CD14-positive monocyte (primary cell): ENCODE data around the gene AP4E1. TPM values are rescaled to one million over a fixed set of nuclear protein-coding genes. Genes with fewer than 3 reads are reported as not detected.

Source experiments
- DNase-seq, 3 donors: peaks; one replicate each; pipeline ENCODE4 v3.0.0-alpha.2; 2011 to 2022
- H2AFZ ChIP-seq: 2 replicates; pipeline ENCODE4 v1.6.0; 2012; ENCODE audit warnings: mild to moderate bottlenecking, low read depth, low read length, inconsistent platforms; ENCODE audit not compliant: insufficient read depth, poor library complexity, severe bottlenecking
- H3K27ac ChIP-seq, 2 donors: 1 replicate in 1 of 2; 2 replicates in 1 of 2; pipeline ENCODE4 v1.5.1; 2012 to 2013; ENCODE audit warnings: low read length in 2 of 2, control low read depth in 1 of 2, inconsistent platforms in 1 of 2, low read depth in 1 of 2, mild to moderate bottlenecking in 1 of 2
- H3K27me3 ChIP-seq, 2 donors: one replicate each; pipeline versions ENCODE4 v1.6.0 to v1.6.1; 2011 to 2013; ENCODE audit warnings: low read length in 2 of 2; ENCODE audit not compliant: control insufficient read depth in 2 of 2, insufficient read depth in 2 of 2
- H3K36me3 ChIP-seq, 2 donors: replicated peaks in 1 of 2; 1 replicate in 1 of 2; 2 replicates in 1 of 2; pipeline versions ENCODE4 v1.5.1 to v1.6.1; 2012 to 2013; ENCODE audit warnings: low read length in 2 of 2, control low read depth in 1 of 2, inconsistent platforms in 1 of 2, mild to moderate bottlenecking in 1 of 2; ENCODE audit not compliant: insufficient read depth in 2 of 2, control insufficient read depth in 1 of 2
- H3K4me1 ChIP-seq, 2 donors: 1 replicate in 1 of 2; 2 replicates in 1 of 2; pipeline versions ENCODE4 v1.5.1 to v1.6.1; 2012 to 2013; ENCODE audit warnings: low read length in 2 of 2, control low read depth in 1 of 2, inconsistent platforms in 1 of 2, mild to moderate bottlenecking in 1 of 2, moderate library complexity in 1 of 2; ENCODE audit not compliant: insufficient read depth in 2 of 2, control insufficient read depth in 1 of 2
- H3K4me2 ChIP-seq: replicated peaks from 2 replicates; pipeline ENCODE3; 2012; ENCODE audit warnings: low read length, moderate library complexity, mild to moderate bottlenecking; ENCODE audit not compliant: poor library complexity, severe bottlenecking; ENCODE audit errors: extremely low read depth
- H3K4me3 ChIP-seq, 3 experiments: fragments of 200-600 bp in 1 of 3; sonication (generic) in 1 of 3; replicated peaks in 1 of 3; 1 replicate in 2 of 3; 2 replicates in 1 of 3; pipeline ENCODE4 v1.5.1; 2011 to 2013; ENCODE audit warnings: low read length in 3 of 3, mild to moderate bottlenecking in 3 of 3, control low read depth in 2 of 3, low read depth in 2 of 3, inconsistent platforms in 1 of 3, moderate library complexity in 1 of 3
- H3K79me2 ChIP-seq: 2 replicates; pipeline ENCODE4 v1.6.0; 2012; ENCODE audit warnings: mild to moderate bottlenecking, control low read depth, inconsistent platforms, low read length, moderate library complexity; ENCODE audit not compliant: insufficient read depth
- H3K9ac ChIP-seq: 2 replicates; pipeline ENCODE4 v1.6.0; 2017; ENCODE audit warnings: low read length, mild to moderate bottlenecking; ENCODE audit not compliant: insufficient read depth, poor library complexity, severe bottlenecking
- H3K9me3 ChIP-seq, 2 donors: replicated peaks in 1 of 2; 1 replicate in 1 of 2; 2 replicates in 1 of 2; pipeline versions ENCODE4 v1.5.1 to v1.6.1; 2012 to 2013; ENCODE audit warnings: low read length in 2 of 2, control low read depth in 1 of 2; ENCODE audit not compliant: control insufficient read depth in 1 of 2, insufficient read depth in 1 of 2
- H4K20me1 ChIP-seq: 2 replicates; pipeline ENCODE4 v1.6.0; 2012; ENCODE audit warnings: mild to moderate bottlenecking, low read length, control low read depth, moderate library complexity; ENCODE audit not compliant: insufficient read depth
- H3K27ac Mint-ChIP-seq, 7 donors: one replicate each; pipeline ENCODE4 v1.8.0; 2020; ENCODE audit warnings: mild to moderate bottlenecking in 7 of 7, mixed read lengths in 7 of 7, moderate library complexity in 6 of 7, inconsistent platforms in 2 of 7
- H3K27me3 Mint-ChIP-seq, 3 donors: one replicate each; pipeline ENCODE4 v1.8.0; 2021 to 2022; ENCODE audit warnings: low read depth in 3 of 3, mild to moderate bottlenecking in 3 of 3, mixed read lengths in 3 of 3, moderate library complexity in 3 of 3, inconsistent platforms in 1 of 3
- H3K36me3 Mint-ChIP-seq, 2 donors: one replicate each; pipeline ENCODE4 v1.8.0; 2020; ENCODE audit warnings: mixed read lengths in 2 of 2, inconsistent platforms in 1 of 2, mild to moderate bottlenecking in 1 of 2
- H3K4me1 Mint-ChIP-seq: one replicate; pipeline ENCODE4 v1.8.0; 2020; ENCODE audit warnings: mild to moderate bottlenecking, mixed read lengths
- H3K4me3 Mint-ChIP-seq, 2 donors: one replicate each; pipeline ENCODE4 v1.8.0; 2020; ENCODE audit warnings: mild to moderate bottlenecking in 2 of 2, mixed read lengths in 2 of 2, moderate library complexity in 1 of 2
- H3K9me3 Mint-ChIP-seq, 7 donors: one replicate each; pipeline ENCODE4 v1.8.0; 2020 to 2022; ENCODE audit warnings: mixed read lengths in 7 of 7, mild to moderate bottlenecking in 6 of 7, moderate library complexity in 6 of 7, inconsistent platforms in 2 of 7
- WGBS: methylation state at CpG from one replicate; pipeline ENCODE4 v1.1.5; 2013; ENCODE audit warnings: missing lambda C conversion rate; ENCODE audit not compliant: insufficient coverage; 5-methylcytosine and 5-hydroxymethylcytosine counted together
- intact Hi-C, 2 donors: fragments of 100-400 bp; cut with micrococcal nuclease; formaldehyde crosslinking; loops; one replicate each; pipeline versions ENCODE4 v1.15.0 to v1.15.1; 2023
- polyA plus RNA-seq, 3 donors: library from polyadenylated mRNA; depleted of rRNA in 1 of 3; unstranded in 2 of 3; stranded (reverse) in 1 of 3; fragments of 300-500 nt in 2 of 3; fragments of >200 nt in 1 of 3; fragmentation: Illumina TruSeq in 2 of 3; gene quantifications; 1 replicate in 2 of 3; 2 replicates in 1 of 3; pipeline ENCODE4 v1.2.3, GENCODE V29; 2012 to 2021
- TF ChIP-seq, protein P1 (sequence below): fragments of 200-600 bp; IDR thresholded peaks from one replicate; pipeline ENCODE4 v1.8.0; 2022; ENCODE audit warnings: antibody characterized with exemption, mild to moderate bottlenecking

AP4E1 gene
- polyA plus RNA-seq, 3 donors: 4.1 to 7.7 (median 5.3) TPM

- intact Hi-C loops: no loop called here
- H3K4me2 ChIP-seq: no peak overlapping the region
- no peak overlapping the region for H3K9ac ChIP-seq
- TF ChIP-seq, protein P1, sequence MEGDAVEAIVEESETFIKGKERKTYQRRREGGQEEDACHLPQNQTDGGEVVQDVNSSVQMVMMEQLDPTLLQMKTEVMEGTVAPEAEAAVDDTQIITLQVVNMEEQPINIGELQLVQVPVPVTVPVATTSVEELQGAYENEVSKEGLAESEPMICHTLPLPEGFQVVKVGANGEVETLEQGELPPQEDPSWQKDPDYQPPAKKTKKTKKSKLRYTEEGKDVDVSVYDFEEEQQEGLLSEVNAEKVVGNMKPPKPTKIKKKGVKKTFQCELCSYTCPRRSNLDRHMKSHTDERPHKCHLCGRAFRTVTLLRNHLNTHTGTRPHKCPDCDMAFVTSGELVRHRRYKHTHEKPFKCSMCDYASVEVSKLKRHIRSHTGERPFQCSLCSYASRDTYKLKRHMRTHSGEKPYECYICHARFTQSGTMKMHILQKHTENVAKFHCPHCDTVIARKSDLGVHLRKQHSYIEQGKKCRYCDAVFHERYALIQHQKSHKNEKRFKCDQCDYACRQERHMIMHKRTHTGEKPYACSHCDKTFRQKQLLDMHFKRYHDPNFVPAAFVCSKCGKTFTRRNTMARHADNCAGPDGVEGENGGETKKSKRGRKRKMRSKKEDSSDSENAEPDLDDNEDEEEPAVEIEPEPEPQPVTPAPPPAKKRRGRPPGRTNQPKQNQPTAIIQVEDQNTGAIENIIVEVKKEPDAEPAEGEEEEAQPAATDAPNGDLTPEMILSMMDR: no peak
- no peaks in the 10 kb centered on the region for H4K20me1 ChIP-seq
- H2AFZ ChIP-seq: no peak overlapping the region
- Mint-ChIP-seq H3K27ac (peak overlapping the region in 1 of 7 donors; percentile 27), H3K36me3 (no peaks in the 10 kb centered on the region), H3K9me3 (peaks cover 0 to 1% (median 0%) of the 10 kb centered on the region in 7 donors), H3K4me3 (no peak overlapping the region), H3K27me3 (peaks cover 2 to 5% (median 4%) of the 10 kb centered on the region in 3 donors), H3K4me1 (peaks cover 16% of the 10 kb centered on the region)
- 100% methylated on average over 1 of the region's 4 CpGs for WGBS
- H3K79me2 ChIP-seq: no peaks in the 10 kb centered on the region
- H3K27ac ChIP-seq: no peak overlapping the region
- H3K4me1 ChIP-seq: peaks cover 13 to 17% of the 10 kb centered on the region in 2 donors
- H3K9me3 ChIP-seq: no peaks in the 10 kb centered on the region
- no peak for DNase-seq
- no peaks in the 10 kb centered on the region for H3K36me3 ChIP-seq
- no peak overlapping the region for H3K4me3 ChIP-seq
- no peaks in the 10 kb centered on the region for H3K27me3 ChIP-seq
Observed at GRCh38 chr15:51044037-51044727, 135.7 kb downstream of the AP4E1 start.

GRCh38 chr15:51046016-51046415 is 137.5 kb downstream of the AP4E1 start:
- H3K27me3 Mint-ChIP-seq: peaks cover 0 to 5% (median 2%) of the 10 kb centered on the region in 3 donors
- no CpG with 5 or more reads among the region's 2 CpGs for WGBS
- no peaks in the 10 kb centered on the region for H4K20me1 ChIP-seq
- H3K4me1 Mint-ChIP-seq: peaks cover 17% of the 10 kb centered on the region
- no peak for DNase-seq
- no peaks in the 10 kb centered on the region for H3K9me3 ChIP-seq
- peaks cover 17 to 21% of the 10 kb centered on the region in 2 donors for H3K4me1 ChIP-seq
- H3K79me2 ChIP-seq: no peaks in the 10 kb centered on the region
- H3K36me3 ChIP-seq: no peaks in the 10 kb centered on the region
- H2AFZ ChIP-seq: no peak overlapping the region
- no peak overlapping the region for H3K27ac Mint-ChIP-seq
- H3K36me3 Mint-ChIP-seq: no peaks in the 10 kb centered on the region
- no peak overlapping the region for H3K4me3 ChIP-seq
- intact Hi-C loops: no loop called here
- TF ChIP-seq, protein P1: no peak
- H3K9me3 Mint-ChIP-seq: peaks cover 0 to 1% (median 0%) of the 10 kb centered on the region in 7 donors
- H3K4me2 ChIP-seq: no peak overlapping the region
- H3K4me3 Mint-ChIP-seq: no peak overlapping the region
- H3K27me3 ChIP-seq: no peaks in the 10 kb centered on the region
- no peak overlapping the region for H3K27ac ChIP-seq
- no peak overlapping the region for H3K9ac ChIP-seq
